Measurements from ENCODE around the gene RHO. TPM values are rescaled to one million over a fixed set of nuclear protein-coding genes. Genes with fewer than 3 reads are reported as not detected.
"Not testable (repeated sequence)": the region's sequence is repeated elsewhere in the genome, so short reads cannot be mapped to it uniquely, and the experiment has no call there.

The RHO gene
- total RNA-seq, 1 experiment from 2014 or later = not detected

GRCh38 chr3:129540776-129541516 is 12.5 kb downstream of the RHO start:
- Histone ChIP-seq H3K36me3 (no peaks in the 10 kb centered on the region), H3K4me3 (no peak overlapping the region), H3K4me1 (peaks cover 3% of the 10 kb centered on the region; the same call in 1 of the 2 replicates), H3K9me3 (replicated peaks) (no peaks in the 10 kb centered on the region), H3K27me3 (peaks cover 5% of the 10 kb centered on the region; the same call in 1 of the 2 replicates), H3K27ac (no peak overlapping the region)
- DNase-seq = no peak

DNA sequence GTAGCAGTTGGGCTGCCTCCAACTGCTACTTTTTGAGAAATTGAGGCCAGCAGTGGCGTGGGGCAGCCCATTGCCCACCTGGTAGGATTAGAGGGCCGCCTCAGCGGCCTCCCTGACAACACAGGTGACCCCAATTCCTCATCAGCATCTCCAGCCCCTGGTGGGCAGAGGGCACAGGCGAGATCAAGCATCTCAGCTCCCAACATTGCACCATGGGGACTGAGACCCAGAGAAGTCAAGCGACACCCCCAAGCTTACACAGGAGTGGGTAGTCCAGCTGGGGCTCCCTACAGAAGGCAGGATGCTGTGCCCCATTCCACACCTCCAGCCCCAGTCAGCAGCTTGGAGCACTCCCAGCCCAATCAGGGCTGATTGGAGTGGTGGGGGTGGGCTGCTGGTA is 14.3 kb downstream of the RHO start:
- Histone ChIP-seq H3K27me3 (peaks cover 5% of the 10 kb centered on the region; the same call in 1 of the 2 replicates), H3K36me3 (no peaks in the 10 kb centered on the region), H3K4me1 (peaks cover 3% of the 10 kb centered on the region; the same call in 1 of the 2 replicates), H3K27ac (no peak overlapping the region), H3K4me3 (no peak overlapping the region), H3K9me3 (replicated peaks) (no peaks in the 10 kb centered on the region)
- no peak for DNase-seq

DNA sequence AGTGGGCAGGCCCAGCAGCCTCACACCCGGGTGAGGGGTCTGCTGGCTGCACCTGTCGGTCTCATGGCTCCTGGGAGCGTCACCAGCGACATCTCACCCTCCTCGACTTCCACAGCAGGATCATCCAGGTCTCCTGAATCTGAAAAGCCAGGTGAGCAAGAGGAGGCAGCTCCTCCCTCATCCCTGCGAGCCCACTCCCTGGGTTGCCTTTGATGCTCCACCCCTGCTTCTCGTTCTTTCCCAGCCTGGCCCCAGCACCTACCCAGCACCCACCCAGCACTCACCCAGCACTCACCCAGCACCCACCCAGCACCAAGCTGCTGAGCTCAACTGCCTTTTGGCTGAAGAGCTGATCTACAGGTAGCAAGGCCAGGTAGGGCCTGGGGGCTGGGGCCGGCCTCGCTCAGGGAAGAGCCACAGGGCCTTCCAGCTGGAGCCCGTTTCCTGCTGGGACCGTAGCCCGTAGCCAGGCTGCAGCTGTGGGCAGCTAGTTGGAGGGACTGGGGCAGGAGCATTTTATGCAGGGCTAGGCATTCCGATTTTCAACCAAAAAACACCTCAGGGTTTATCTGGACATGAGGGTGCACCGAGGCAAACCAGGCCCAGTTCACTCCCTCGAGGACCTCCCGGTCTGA is 14.8 kb downstream of the RHO start, which contains the start of gene H1-8:
H1-8 (plus strand) TSS at position 20 of the 635 bp plus-strand sequence; CDS start at position 64, 44 bp downstream.
- Histone ChIP-seq H3K27me3 (peaks cover 5% of the 10 kb centered on the region; the same call in 1 of the 2 replicates), H3K36me3 (no peaks in the 10 kb centered on the region)

GRCh38 chr3:129543999-129544398 is 15.6 kb downstream of the RHO start:
- no peak for DNase-seq
- H3K27ac ChIP-seq = no peak overlapping the region
- H3K27me3 ChIP-seq = peaks cover 5% of the 10 kb centered on the region; the same call in 1 of the 2 replicates

More for the DNA sequence above, 14.8 kb downstream of the RHO start, which contains the start of gene H1-8:
- Histone ChIP-seq H3K9me3 (replicated peaks) (no peaks in the 10 kb centered on the region), H3K27ac (no peak within 1 kb of the TSS), H3K4me1 (peaks cover 3% of the 10 kb centered on the region; the same call in 1 of the 2 replicates), H3K4me3 (no peak within 1 kb of the TSS)
- no peak for DNase-seq

GRCh38 chr3:129545951-129546350 is 17.5 kb downstream of the RHO start:
- H3K36me3 ChIP-seq; H3K27ac ChIP-seq; H3K27me3 ChIP-seq; H3K4me1 ChIP-seq; H3K9me3 ChIP-seq (replicated peaks); H3K4me3 ChIP-seq; DNase-seq: not testable (repeated sequence)

More at GRCh38 chr3:129543999-129544398, 15.6 kb downstream of the RHO start:
- peaks cover 2% of the 10 kb centered on the region; the same call in 1 of the 2 replicates for H3K4me1 ChIP-seq
- no peaks in the 10 kb centered on the region for H3K36me3 ChIP-seq
- H3K4me3 ChIP-seq = no peak overlapping the region
- H3K9me3 ChIP-seq (replicated peaks) = no peaks in the 10 kb centered on the region

DNA sequence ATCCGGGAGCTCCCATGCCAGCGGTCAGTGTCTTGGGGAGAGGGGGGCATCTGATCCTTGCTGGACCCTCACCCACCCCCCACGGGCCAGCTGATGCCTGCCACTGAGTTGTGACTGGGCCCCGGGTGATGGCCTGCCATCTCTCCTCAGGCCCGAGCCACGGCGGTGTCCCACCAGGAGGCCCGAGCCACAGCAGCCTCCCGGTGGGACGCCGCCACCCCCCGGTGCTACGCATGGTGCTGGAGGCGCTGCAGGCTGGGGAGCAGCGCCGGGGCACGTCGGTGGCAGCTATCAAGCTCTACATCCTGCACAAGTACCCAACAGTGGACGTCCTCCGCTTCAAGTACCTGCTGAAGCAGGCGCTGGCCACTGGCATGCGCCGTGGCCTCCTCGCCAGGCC is 18.8 kb downstream of the RHO start:
- Histone ChIP-seq H3K4me3 (no peak overlapping the region), H3K27ac (no peak overlapping the region), H3K9me3 (replicated peaks) (no peaks in the 10 kb centered on the region), H3K4me1 (no peaks in the 10 kb centered on the region; the same call in 1 of the 2 replicates), H3K36me3 (no peaks in the 10 kb centered on the region), H3K27me3 (peaks cover 5% of the 10 kb centered on the region; the same call in 1 of the 2 replicates)
- no peak for DNase-seq

DNA sequence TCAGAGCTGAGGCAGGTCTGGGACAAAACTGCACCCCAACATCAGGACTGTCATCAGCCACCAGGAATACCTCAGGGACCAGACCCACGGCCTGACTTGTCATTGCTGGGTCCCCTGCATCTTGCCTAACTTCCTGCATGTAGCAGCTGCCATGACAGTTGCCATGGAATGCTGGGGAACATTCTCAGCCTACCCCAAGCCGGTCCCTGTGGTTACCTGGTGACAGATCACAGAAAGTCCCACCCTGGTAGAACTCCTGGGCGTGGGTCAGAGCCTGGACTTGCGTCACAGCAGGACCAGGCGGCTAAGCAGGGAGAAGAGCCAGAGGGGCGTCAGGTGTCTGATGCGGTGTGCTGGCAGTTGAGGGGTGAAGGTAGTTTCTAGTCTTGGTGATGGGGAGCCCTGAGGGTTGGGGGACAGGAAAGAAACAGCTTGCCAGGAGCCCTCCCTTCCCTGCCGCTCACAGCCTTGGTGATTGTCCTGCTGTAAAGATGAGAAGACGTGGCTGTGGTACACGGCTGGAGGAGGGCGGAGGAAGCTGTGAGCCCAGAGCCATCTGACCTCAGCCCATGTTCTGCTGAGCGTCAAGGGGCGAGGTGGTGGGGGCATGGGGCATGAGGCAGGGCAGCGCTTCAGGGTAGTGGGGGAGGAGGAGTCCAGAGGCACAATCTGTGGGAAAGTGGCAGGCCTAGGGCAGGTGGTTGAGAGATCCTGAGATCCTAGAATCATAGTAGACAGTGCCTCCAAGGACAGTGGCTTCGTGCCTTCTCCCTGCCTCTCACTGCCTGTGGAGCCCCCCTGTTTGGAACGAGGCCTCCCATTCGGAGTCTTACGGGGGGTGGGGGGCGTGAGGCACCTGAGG is 19.9 kb downstream of the RHO start:
- H3K27ac ChIP-seq = no peak overlapping the region
- peaks cover 5% of the 10 kb centered on the region; the same call in 1 of the 2 replicates for H3K27me3 ChIP-seq
- peaks cover 8% of the 10 kb centered on the region; the same call in 1 of the 2 replicates for H3K4me1 ChIP-seq
- H3K36me3 ChIP-seq = no peaks in the 10 kb centered on the region
- H3K9me3 ChIP-seq (replicated peaks) = no peaks in the 10 kb centered on the region
- no peak overlapping the region for H3K4me3 ChIP-seq
- DNase-seq = no peak

DNA sequence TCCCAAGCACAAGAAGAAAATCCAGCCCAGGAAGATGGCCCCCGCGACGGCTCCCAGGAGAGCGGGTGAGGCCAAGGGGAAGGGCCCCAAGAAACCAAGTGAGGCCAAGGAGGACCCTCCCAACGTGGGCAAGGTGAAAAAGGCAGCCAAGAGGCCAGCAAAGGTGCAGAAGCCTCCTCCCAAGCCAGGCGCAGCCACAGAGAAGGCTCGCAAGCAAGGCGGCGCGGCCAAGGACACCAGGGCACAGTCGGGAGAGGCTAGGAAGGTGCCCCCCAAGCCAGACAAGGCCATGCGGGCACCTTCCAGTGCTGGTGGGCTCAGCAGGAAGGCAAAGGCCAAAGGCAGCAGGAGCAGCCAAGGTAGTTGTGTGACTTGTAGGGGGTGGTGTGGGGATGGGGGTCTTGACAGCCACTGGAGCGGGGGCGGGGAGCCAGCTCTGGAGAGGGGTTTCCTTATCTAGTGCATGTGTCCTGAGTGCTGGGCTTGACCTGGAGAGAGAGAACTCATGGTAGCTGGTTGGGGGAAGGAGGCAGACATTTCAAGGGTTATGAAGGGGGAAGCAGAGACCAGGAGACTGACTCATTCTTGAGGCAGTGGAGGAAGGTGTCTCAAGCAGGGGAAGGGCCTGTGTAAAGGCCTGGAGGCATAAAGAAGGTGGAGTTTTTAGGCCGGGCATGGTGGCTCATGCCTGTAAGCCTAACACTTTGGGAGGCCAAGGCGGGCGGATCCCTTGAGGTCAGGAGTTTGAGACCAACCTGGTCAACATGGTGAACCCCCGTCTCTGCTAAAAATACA is 20.8 kb downstream of the RHO start:
- H3K9me3 ChIP-seq (replicated peaks) = no peaks in the 10 kb centered on the region
- no peaks in the 10 kb centered on the region for H3K36me3 ChIP-seq
- no peak overlapping the region for H3K27ac ChIP-seq
- peaks cover 16% of the 10 kb centered on the region for H3K4me1 ChIP-seq
- peaks cover 5% of the 10 kb centered on the region; the same call in 1 of the 2 replicates for H3K27me3 ChIP-seq
- no peak overlapping the region for H3K4me3 ChIP-seq
- DNase-seq = no peak

GRCh38 chr3:129549805-129550204 is 21.4 kb downstream of the RHO start:
- no peak for DNase-seq
- Histone ChIP-seq H3K36me3 (no peaks in the 10 kb centered on the region), H3K4me1 (peaks cover 20% of the 10 kb centered on the region), H3K27me3 (peaks cover 5% of the 10 kb centered on the region; the same call in 1 of the 2 replicates), H3K27ac (no peak overlapping the region), H3K9me3 (replicated peaks) (no peaks in the 10 kb centered on the region), H3K4me3 (no peak overlapping the region)

DNA sequence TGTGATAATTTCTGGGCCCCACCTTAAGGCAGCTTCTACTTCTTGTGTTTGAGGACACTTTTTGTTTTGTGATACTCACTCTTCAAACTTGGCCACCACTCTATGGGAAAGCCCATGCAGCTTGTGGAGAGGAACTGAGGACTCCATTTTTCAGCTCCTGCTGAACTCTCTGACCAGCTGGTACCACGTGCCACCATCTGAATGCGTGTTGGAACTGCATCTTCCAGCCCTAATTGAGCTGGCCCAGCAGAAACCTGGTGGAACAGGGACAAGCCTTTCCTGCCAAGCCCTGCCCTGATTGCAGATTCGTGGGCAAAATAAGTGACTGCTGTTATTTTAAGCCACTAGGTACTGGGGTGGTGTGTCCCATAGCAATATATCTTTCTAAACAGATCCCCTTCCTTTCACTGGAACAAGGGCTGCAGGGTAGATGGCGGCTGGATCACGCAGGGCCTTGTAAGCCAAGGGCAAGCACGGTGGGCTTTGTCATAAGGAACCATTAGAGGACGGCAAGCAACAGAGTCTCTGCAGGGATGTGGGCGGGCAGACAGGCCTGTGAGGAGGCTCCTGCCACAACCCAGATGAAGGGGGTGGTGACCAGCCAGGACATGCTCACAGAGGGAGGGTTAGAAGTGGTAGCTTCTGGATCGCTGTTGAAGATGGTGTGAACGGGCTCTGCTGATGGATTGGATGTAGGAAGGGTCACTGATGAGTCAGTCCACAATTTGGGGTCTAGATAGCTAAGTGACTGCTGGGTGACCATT is 24.0 kb downstream of the RHO start:
- Histone ChIP-seq H3K36me3 (peaks cover 5% of the 10 kb centered on the region), H3K4me3 (no peak overlapping the region), H3K27me3 (no peaks in the 10 kb centered on the region), H3K9me3 (replicated peaks) (no peaks in the 10 kb centered on the region), H3K4me1 (peaks cover 45% of the 10 kb centered on the region), H3K27ac (no peak overlapping the region)
- no peak for DNase-seq

- Histone ChIP-seq H3K27ac (no peak overlapping the region), H3K4me3 (no peak overlapping the region), H3K4me1 (peaks cover 52% of the 10 kb centered on the region), H3K9me3 (replicated peaks) (no peaks in the 10 kb centered on the region), H3K27me3 (no peaks in the 10 kb centered on the region), H3K36me3 (peaks cover 11% of the 10 kb centered on the region)
- no peak for DNase-seq
Measured at GRCh38 chr3:129553171-129553570, 24.7 kb downstream of the RHO start.

DNA sequence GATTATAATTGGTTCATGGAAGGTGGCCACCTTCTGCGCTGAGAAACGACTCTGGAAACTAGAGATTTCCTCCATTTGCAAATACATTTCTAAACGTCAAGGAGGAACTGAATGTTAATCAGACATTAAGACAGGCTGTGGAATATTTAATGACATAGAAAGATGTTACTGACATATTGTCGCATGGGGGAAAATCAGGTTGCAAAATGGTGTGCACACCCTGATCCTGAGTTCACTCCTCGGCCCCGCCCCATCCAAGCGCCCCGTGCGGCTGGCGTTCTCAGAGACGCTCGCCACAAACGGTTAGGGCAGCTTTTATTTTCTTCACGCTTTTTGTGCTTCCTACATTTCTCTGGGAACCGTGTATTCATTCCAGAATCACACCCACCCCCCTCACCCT is 25.3 kb downstream of the RHO start:
- H3K27me3 ChIP-seq = no peaks in the 10 kb centered on the region
- H3K4me1 ChIP-seq = peaks cover 58% of the 10 kb centered on the region
- H3K9me3 ChIP-seq (replicated peaks) = no peaks in the 10 kb centered on the region
- H3K4me3 ChIP-seq = no peak overlapping the region
- DNase-seq = no peak
- no peak overlapping the region; the same call in 1 of the 2 replicates for H3K27ac ChIP-seq
- peaks cover 15% of the 10 kb centered on the region for H3K36me3 ChIP-seq

Measured in SJCRH30 (cell line).